HG03108 (cell line): ENCODE data around the gene LRP6.
A peak's percentile ranks its signal among the peaks of the same experiment; 100 is the strongest.
"Not testable (repeated sequence)": the region's sequence is repeated elsewhere in the genome, so short reads cannot be mapped to it uniquely, and the experiment has no call there.

Experiments used
- ATAC-seq: cut with Tn5 transposase; IDR thresholded peaks from one replicate; pipeline ENCODE4 v1.9.1; 2021; ENCODE audit warnings: moderate library complexity; ENCODE audit not compliant: unreplicated experiment

Gene LRP6

DNA sequence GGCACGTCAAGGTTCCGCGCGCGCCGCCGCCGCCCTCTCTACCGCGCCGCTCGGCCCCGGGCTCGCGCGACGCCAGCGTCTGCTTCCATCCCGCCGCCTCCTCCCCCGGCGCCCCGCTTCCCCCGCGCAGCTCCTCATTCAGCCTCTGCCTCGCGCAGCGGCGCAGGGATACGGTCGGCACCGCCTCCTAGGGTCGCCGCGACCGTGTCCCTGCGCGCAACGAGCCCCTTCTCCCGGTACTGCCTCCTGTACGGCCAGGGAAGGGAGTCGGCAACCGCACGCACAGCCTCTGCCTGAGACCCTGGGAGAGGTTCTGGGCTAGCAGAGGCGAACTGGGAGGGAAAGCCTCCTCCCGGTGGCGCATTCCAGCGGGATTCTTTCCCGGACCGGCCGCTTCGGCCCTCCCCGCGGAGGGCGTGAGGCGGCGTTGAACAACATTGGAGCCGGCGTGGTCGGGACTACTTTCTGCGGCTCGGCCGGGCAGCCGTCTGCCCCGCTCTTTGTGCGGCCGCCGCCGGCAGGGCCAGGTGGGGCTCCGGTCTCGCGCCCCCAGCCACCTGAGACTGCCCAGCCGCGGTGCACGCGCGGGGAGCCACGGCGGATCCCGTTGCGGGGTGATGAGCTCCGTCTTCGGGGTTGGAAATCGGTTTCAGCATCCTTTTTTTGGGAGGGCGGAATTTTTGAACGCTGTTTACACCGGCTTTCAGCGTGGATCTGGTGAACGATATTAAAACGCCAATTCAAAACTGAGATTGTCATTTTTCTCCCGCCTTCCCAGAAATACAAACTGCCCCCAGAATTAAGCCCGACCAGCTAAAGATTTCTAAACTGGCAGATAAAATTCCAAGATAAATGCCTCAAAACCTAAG is at the start of gene LRP6:
Gene LRP6 (minus strand): TSS at position 172 of the 869 bp plus-strand sequence. CDS start 309 bp downstream, outside the sequence.
- peak; percentile 82 for ATAC-seq

DNA sequence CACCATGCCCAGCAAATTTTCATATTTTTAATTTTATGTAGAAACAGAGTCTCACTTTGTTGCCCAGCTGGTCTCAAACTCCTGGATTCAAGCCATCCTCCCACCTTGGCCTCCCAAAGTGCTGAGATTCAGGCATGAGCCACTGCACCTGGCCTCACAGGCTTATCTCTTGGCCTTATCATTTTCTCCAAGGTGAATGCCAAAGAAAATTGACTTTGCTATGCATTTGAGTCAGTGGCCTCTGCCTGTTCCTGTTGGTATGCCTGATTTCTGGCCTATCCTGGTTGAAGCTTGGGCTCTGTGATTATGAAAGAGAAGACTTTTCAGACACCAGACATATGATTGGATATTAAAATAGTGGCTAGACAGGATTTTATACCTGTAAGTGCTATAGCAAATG is 49.0 kb upstream of the LRP6 start:
- ATAC-seq, result no peak

DNA sequence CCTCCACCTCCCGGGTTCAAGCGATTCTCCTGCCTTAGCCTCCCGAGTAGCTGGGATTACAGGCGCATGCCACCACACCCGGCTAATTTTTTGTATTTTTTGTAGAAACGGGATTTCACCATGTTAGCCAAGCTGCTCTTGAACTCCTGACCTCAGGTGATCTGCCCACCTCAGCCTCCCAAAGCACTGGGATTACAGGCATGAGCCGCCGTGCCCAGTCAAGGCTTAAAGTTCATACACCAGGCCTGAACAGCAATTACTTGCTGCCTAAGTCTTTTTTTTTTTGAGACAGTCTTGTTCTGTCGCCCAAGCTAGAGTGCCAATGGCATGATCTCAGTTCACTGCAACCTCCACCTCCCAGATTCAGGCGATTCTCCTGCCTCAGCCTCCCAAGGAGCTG is 43.9 kb upstream of the LRP6 start:
- not testable (repeated sequence) for ATAC-seq

DNA sequence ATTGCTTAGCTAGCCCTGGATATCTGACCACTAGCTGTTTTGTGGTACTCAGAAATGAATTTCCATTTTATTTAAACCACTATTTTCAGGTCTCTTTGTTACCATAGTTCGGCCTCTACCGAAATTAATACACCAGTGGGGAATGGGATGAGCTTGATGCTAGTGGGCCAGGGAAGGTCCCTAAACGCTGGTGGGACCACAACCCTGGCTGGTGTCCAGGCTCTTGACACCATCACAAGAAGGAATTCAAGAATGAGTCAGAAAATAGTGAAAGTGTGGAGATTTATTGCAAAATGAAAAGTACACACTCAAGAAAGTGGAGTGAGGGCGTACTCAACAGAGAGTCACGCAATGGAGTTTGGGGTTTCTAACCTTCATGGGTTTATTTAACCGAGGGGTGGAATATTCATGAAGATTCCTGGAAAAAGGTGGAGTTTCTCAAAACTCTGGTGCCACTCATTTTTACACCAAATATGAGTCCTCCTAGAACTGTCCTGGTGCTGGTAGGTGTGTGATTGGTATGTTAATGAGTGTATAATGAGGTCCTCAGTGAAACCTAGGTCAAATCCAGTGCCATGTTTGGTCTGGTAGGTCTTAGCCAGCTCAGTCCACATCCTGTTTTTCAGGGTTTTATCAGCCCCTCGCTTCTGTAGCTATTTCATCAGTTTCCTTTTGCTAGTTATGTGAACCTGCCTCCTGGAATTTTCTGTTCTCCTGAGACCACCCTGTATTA is 38.9 kb upstream of the LRP6 start:
- no peak for ATAC-seq

DNA sequence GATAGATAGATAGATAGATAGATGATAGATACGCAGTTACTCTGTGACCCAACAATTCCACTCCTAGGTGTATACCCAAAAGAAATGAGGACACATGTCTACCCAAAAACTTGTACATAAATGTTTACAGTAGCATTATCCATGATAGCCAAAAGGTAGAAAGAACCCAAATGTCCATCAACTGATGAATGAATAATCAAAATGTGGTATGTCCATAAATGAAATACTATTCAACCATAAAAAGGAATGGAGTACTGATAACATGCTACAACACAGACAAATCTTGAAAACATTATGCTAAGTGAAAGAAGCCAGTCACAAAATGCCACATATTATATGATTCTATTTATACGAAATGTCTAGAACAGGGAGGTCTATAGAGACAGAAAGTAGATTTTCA is 36.1 kb upstream of the LRP6 start:
- no peak for ATAC-seq

DNA sequence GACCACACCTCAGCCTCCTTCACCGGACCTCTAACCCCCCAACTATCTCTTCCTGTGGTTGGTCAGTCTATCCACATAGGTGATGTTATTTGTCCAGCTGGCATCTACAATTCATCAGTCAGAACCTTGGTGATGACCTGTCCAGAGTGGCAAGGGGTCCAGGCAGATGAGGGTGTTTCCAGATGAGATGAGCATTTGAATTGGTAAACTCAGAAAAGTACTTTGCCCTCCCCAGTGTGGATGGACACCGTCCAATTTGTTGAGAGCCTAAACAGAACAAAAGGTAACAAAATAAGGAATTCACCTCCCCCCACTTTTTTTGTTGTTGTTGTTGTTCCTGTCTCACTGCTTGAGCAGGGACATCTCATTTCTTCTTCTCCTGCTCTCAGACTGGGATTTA is 34.3 kb upstream of the LRP6 start:
- no peak for ATAC-seq

DNA sequence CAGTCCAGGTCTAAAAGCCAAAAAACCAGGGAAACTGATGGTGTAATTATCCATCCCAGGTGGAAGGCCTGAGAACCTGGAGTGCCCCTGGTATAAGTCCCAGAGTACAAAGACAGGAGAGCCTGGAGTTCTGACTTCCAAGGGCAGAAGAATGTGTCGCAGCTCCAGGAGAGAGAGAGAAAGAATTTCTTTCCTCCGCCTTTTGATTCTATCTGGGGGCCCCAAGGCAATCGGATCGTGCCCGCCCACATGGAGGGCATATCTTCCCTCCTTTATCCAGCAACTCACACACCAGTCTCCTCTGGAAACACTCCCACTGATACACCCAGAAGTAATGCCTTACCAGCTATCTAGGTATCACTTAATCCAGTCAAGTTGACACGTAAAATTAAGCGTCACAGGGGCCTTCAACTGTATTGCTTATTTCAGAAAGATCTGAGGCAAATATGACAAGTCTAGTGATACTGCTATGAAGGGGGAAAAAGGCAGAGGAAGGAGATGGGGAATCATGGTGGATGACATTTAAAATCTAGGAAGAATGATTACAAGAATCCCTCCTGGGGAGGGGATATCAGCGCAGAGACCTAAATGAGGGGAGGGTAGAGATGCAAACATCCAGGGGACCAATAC is 30.5 kb upstream of the LRP6 start:
- ATAC-seq, result no peak

DNA sequence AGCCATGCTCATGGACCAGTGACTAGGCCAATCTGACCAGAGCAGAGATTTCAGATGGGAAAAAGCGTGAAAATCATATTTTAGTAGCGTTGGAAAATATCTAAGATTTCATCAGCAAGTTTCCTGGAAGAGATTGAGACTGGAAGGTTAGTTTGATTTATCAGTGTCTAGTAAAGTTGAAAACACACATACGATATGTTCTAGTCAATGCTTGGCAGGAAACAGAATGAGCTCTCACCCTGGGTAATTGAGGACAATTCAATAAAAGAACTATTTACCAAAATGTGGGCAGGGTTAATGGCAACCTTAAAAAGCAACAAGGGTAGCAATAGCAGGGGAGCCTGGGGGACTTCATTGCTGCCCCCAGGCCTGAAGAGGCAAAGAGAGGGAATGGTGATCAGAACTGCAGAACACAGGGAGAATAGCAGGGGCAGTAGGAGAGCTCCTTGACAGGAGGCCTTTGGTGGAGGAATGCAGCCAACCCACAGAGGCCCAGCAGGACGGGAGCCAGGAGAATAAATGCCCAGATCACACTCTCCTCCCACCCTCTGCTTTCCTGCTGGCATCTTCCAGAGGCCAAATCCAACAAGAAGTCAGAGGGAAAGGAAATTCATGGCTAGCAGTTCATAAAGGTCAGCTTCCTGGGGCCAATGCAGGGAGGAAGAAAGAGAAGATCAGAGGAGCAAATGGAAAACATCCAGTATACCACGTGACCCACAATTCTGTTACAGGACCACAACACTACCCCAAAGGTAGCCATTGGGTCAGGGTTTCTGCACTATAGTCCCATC is 27.6 kb upstream of the LRP6 start:
- ATAC-seq, result no peak

DNA sequence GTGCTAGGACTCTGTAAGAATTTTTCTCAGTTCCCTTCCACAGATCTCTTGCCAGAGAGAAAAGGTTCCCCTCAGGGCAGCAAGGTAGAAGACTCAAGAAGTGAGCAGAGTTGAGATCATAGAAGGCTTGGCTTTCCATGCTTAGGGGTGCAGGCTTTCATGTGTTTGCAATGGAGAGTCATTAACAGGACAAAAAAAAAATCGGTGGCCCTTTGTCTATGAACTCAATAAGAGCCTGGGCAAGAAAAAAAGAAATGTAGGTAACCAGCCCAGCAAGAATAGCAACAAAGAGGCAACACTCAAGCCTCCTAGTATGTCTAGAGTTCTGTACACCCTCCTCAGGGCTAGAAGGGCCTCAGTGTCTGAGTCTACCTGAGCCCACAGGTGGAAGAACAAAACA is 23.4 kb upstream of the LRP6 start:
- ATAC-seq, result no peak

DNA sequence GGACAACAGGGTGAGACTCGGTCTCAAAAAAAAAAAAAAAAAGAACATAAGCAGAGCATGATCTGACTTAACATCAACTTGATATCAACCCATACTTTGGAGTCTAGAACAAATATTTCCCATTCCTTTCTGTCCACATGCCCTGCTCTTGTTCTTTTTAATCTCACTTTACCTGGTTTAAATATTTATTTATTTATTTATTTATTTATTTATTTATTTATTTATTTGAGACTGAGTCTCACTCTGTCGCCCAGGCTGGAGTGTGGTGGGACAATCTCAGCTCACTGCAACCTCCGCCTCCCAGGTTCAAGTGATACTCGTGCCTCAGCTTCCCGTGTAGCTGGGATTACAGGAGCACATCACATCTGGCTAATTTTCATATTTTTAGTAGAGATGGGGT is 19.6 kb upstream of the LRP6 start:
- ATAC-seq, result no peak

DNA sequence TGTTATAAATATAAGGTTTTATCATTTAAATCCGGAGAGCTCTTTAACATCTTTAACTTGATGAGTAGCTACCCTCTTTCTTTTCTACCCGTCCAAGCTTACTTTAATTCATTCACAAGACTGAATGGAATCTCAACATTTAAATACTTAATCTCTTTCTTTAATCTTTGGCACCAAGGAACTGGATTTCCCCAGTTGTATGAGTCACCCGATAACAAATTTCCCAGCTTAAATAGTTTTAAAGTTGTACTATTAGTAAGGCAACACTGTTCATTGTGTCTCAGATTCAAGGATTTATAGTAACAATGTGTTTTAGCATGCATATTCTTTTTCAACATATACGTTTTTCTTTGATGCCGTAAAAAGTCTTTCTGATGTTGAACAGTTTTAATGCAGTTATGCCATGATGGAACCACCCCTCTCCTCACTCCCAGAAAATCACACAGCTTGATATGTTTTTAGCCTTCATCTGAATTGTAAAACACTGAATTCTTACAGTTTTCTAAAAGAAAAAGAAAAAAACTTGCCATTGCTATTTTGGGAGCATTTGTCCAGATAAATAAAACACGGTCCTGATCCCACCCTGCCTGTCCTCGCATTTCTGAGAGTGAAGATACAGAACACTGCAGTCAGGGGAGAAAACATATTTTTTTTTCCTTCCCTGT is 16.0 kb upstream of the LRP6 start:
- no peak for ATAC-seq

DNA sequence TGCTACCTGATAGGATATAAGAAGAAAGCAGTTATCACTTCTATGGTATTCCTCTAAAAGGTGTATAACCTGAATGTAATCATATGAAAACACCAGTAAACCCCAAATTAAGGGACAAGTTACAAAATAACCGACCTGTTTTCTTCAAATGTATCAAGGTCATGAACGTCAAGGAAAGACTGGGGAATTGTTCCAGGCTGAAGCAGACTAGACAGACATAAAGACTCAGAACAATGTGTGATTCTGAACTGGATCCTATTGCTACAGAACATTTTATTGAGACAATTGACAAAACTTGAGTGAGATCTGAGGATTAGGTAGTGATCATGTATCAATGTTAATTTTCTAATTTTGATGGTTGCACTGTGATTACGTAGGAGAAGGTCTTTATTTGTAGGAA is 15.4 kb upstream of the LRP6 start:
- no peak for ATAC-seq

DNA sequence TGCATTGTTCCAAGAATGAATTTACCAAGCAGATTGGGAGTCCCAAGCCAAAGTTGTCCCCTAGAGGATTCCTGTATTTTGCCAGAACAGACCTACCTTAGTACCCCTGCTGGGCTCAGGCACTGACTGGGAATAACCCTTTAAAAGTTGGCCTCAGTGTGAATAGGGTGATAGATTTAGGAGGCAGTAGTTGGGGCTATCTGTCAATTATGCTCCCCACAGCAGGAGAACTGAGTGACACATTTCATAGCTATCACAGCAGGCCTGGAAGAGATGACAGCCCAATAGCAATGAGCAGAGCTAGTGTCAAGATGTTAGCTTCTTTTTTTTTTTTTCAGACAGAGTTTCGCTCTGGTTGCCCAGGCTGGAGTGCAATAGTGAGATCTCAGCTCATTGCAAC is 14.3 kb upstream of the LRP6 start:
- no peak for ATAC-seq

DNA sequence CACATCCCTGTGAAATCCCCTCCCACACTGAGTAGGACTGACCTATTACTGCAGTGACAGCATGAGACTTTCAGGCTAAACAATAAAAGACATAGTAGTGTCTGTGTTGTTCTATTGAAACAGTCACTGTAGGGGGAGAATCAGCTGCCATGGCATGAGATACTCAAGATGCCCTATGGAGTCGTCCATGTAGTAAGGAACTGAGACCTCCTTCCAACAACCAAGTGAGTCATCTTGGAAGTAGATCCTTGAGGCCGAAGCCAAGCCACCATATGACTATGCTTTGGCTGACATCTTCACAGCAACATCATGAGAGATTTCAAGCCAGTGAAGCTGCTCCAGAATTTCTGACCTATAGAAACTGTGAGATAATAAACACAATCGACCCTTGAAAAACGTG is 12.1 kb upstream of the LRP6 start:
- ATAC-seq, result no peak

DNA sequence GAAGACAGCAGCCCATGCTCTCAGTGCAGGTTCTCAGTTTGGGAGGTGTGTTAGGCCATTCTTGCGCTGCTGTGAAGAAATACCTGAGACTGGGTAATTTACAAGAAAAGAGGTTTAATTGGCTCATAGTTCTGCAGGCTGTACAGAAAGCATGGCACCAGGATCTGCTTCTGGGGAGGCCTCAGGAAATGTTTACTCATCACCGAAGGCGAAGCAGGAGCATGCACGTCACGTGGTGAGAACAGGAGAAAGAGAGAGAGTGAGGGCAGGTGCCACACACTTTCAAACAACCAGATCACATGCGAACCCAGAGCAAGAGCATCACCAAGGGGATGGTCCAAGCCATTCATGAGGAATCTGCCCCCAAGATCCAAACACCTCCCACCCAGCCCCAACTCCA is 9.0 kb upstream of the LRP6 start:
- ATAC-seq, result no peak

DNA sequence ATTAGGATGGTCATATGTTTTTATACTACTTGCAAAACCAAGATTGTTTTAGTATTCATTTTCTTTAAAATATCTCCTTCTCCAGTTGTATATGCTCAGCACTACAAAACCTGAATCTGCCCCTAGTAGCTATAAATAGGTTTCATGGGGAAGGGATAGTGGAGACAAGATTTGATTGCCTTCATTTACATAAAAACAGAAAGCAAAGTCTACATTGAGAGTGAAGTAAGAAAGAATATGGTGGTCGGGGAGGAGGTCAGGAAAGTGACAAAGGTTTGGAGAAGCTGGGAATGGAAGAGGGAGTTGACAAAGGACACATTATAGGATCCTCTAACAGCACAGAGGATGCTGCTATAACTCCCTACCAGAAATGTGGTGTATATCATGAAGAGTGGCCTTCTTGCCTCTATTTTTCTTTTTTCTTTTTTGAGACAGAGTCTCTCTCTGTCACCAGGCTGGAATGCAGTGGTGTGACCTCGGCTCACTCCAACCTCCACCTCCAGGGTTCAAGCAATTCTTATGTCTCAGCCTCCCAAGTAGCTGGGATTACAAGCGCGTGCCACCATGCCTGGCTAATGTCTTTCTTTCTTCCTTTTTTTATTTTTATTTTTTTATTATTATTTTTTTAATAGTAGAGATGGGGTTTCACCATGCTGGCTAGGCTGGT is 6.6 kb upstream of the LRP6 start:
- no peak for ATAC-seq

DNA sequence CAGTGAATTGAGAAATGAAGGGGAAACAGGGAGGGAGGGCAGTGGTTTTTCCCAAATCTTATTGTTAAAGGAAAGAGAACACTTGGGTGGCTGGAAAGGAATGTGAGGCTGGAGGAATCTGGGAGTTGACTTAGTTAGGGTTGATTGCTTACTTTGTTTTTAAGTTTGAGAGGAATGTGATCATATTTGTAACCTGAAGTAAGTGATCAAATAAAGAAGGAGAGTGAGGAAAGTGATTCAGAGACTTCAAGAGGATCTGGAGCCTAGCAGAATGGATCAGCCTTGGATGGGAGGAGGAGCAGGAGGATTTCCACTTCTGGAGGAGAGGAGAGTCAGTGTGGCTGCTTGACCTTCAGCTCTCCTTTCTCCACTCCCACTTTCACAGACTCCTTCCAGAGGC is 6.0 kb upstream of the LRP6 start:
- ATAC-seq, result no peak

DNA sequence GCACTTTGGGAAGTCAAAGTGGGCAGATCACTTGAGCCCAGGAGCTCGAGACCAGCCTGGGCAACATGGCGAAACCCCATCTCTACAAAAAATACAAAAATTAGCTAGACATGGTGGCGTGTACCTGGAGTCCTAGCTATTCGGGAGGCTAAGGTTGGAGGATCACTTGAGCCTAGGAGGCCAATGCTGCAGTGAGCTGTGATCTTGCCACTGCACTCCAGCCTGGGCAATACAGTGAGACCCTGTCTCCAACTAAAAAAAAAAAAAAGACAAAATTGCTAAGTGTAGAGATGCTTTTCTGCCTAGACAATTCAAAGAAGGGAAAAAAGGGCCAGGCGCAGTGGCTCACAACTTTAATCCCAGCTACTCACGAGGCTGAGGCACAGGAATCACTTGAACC is 3.4 kb upstream of the LRP6 start:
- no peak for ATAC-seq

DNA sequence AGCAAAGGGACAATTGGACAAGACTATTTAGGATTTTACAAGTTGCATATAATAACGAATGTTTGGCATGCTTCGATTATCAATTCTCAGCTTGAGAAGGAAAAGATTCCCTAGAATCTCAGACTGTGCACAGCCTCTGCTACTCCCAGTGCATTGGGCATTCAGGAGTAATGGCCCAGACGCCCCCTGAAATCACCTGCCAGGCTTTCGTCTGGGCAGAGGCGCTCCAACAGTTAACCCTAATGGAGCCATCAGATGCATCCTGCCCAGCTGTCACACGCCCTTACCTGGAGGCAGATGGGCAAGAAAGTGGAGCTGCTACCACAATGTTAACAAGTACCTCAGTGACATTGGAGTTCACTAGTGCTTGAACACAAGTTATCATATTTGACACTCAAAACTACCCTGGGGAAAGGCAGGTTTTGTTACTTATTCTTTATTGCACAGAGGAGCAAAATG is 927 bp upstream of the LRP6 start:
- no peak for ATAC-seq

DNA sequence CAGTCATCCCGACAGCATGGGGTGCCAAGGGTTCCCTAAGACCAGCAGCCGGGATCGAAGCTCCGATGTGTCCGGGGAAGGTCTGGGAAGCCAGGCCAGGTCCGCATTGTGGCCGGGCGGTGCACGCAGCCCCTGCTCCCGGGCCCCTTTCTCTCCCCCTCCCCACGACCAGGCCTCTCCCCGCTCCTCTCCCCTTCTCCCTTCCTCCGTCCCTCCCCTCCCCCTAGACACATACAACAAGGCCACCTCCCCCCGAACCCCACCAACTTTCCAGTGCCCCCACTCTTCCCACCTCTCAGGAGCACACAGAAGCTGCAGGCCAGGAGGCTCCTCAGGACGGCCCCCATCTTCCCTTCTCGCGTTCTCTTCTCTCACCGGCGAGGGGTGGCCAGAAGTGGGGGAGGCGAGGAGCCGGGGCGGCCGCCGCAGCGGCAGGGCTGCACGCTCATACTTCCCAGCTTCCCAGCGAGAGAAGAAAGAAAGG is 413 bp downstream of the LRP6 start:
- no peak for ATAC-seq
